Muscle of leg (tissue), 11 donors: ENCODE measurements around the gene TOMM20. TPM values are rescaled to one million over a fixed set of nuclear protein-coding genes. Genes with fewer than 3 reads are reported as not detected.
"Not testable (repeated sequence)": the region's sequence is repeated elsewhere in the genome, so short reads cannot be mapped to it uniquely, and the experiment has no call there.

Source experiments
- DNase-seq: peaks from one replicate; pipeline ENCODE4 v3.0.0; 2013
- H3K27ac ChIP-seq: one replicate; pipeline ENCODE4 v1.5.1; 2013; ENCODE audit warnings: mild to moderate bottlenecking, low read length, control low read depth
- H3K27me3 ChIP-seq: one replicate; pipeline ENCODE4 v1.6.1; 2013; ENCODE audit warnings: low read length; ENCODE audit not compliant: control insufficient read depth, insufficient read depth
- H3K36me3 ChIP-seq: one replicate; pipeline ENCODE4 v1.6.1; 2013; ENCODE audit warnings: low read length; ENCODE audit not compliant: control insufficient read depth, insufficient read depth
- H3K4me1 ChIP-seq: one replicate; pipeline ENCODE4 v1.6.1; 2013; ENCODE audit warnings: low read length; ENCODE audit not compliant: control insufficient read depth, insufficient read depth
- H3K4me3 ChIP-seq: one replicate; pipeline ENCODE4 v1.5.1; 2013; ENCODE audit warnings: low read length, control low read depth
- H3K9me3 ChIP-seq: replicated peaks from 2 replicates; pipeline ENCODE4 v1.6.1; 2013; ENCODE audit warnings: low read depth, low read length; ENCODE audit not compliant: control insufficient read depth
- WGBS: methylation state at CpG from one replicate; pipeline ENCODE4 v1.1.5; 2013; ENCODE audit warnings: missing lambda C conversion rate; ENCODE audit not compliant: insufficient coverage; 5-methylcytosine and 5-hydroxymethylcytosine counted together
- polyA plus RNA-seq, 8 donors: library from polyadenylated mRNA; unstranded; fragments of 120-200 nt; gene quantifications; one replicate each; pipeline versions ENCODE4 v1.2.1 to v1.2.3, GENCODE V29; 2013; ENCODE audit warnings: inconsistent platforms in 1 of 8, low replicate concordance in 1 of 8; ENCODE audit not compliant: insufficient read length in 8 of 8, insufficient read depth in 1 of 8
- total RNA-seq: library from RNA; stranded (reverse); fragments of 120-200 nt; gene quantifications from one replicate; pipeline ENCODE4 v1.2.4, GENCODE V29; 2013

Gene TOMM20
- total and polyA plus RNA-seq, 9 donors = 83.3 to 165 (median 153) TPM

DNA sequence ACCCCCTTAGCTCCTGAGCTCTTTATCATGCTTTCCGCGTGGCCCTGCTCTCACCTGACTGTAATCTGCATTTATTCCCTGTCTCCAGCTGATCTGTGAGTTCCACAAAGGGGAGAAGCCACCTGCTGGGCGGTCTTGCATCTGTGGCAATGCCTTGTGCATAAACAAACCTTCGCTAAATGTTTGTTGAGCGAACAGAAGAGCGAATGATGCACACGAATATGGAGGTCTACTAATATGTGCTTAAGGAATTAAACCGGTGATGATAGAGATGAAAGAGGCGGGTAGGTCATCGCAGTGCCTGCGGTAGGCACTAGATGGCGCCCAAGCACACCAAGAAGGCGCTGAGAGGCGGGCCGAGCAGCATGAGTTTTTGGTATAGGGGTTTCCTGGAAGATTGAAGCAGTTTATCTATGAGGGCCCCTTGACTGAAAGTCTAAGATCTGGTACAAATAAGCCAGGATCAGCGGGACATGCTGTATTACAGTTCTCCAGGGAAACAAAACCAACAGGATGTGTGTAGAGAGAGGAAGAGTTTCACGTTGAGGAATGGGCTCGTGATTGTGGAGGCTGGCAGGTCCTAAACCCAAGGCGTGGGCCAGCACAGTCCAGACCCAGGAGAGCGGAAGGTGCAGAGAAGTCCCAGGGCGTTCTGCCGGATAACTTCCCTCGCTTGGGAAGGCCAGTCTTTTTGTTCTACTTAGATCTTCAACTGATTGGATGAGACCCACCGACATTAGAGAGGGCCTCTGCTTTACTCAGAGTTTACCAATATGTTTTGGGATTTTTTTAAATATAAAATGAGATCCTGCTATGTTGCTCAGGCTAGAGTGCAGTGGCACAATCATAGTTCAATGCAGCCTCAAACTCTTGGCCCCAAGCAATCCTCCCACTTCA is 34.7 kb downstream of the TOMM20 start:
- H3K36me3 ChIP-seq = no peaks in the 10 kb centered on the region
- no peak overlapping the region for H3K4me3 ChIP-seq
- 23% methylated on average over 20 of the region's 24 CpGs for WGBS
- H3K9me3 ChIP-seq = no peaks in the 10 kb centered on the region
- peak; percentile 72 for DNase-seq
- no peaks in the 10 kb centered on the region for H3K27me3 ChIP-seq
- H3K27ac ChIP-seq = no peak overlapping the region
- H3K4me1 ChIP-seq = peaks cover 23% of the 10 kb centered on the region

GRCh38 chr1:235093013-235093695 is 35.5 kb downstream of the TOMM20 start:
- H3K36me3 ChIP-seq = no peaks in the 10 kb centered on the region
- WGBS = 26% methylated on average over 16 of the region's 27 CpGs
- H3K9me3 ChIP-seq = no peaks in the 10 kb centered on the region
- H3K4me1 ChIP-seq = peaks cover 23% of the 10 kb centered on the region
- no peaks in the 10 kb centered on the region for H3K27me3 ChIP-seq
- no peak overlapping the region for H3K27ac ChIP-seq
- DNase-seq = peak; percentile 86
- H3K4me3 ChIP-seq = no peak overlapping the region

DNA sequence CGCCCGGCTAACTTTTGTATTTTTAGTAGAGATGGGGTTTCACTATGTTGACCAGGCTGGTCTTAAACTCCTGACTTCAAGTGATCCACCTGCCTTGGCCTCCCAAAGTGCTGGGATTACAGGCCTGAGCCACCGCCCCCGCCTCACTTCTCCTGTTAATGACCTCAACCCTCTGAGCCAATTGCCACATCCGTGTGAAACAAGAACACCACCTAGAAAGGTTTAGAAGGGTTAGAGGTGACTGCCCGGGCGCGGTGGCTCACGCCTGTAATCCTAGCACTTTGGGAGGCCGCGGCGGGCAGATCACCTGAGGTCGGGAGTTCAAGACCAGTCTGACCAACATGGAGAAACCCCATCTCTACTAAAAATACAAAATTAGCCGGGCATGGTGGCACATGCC is 36.2 kb downstream of the TOMM20 start:
- not testable (repeated sequence) for H3K4me3 ChIP-seq, H3K9me3 ChIP-seq, DNase-seq, H3K27me3 ChIP-seq, H3K27ac ChIP-seq, H3K36me3 ChIP-seq
- peaks cover 23% of the 10 kb centered on the region for H3K4me1 ChIP-seq
- WGBS = 83% methylated on average over 3 of the region's 14 CpGs

- WGBS = no CpG with 5 or more reads among the region's 8 CpGs
- DNase-seq, H3K9me3 ChIP-seq, H3K27me3 ChIP-seq, H3K4me3 ChIP-seq, H3K27ac ChIP-seq, H3K36me3 ChIP-seq: not testable (repeated sequence)
- H3K4me1 ChIP-seq = peaks cover 23% of the 10 kb centered on the region
Observed at GRCh38 chr1:235092045-235092406, 36.6 kb downstream of the TOMM20 start.

- H3K36me3 ChIP-seq, H3K9me3 ChIP-seq, DNase-seq, H3K4me3 ChIP-seq, H3K27ac ChIP-seq, H3K27me3 ChIP-seq: not testable (repeated sequence)
- H3K4me1 ChIP-seq = peaks cover 23% of the 10 kb centered on the region
- WGBS = 89% methylated on average over 14 of the region's 20 CpGs
Observed at GRCh38 chr1:235091319-235092044, 37.2 kb downstream of the TOMM20 start.

DNA sequence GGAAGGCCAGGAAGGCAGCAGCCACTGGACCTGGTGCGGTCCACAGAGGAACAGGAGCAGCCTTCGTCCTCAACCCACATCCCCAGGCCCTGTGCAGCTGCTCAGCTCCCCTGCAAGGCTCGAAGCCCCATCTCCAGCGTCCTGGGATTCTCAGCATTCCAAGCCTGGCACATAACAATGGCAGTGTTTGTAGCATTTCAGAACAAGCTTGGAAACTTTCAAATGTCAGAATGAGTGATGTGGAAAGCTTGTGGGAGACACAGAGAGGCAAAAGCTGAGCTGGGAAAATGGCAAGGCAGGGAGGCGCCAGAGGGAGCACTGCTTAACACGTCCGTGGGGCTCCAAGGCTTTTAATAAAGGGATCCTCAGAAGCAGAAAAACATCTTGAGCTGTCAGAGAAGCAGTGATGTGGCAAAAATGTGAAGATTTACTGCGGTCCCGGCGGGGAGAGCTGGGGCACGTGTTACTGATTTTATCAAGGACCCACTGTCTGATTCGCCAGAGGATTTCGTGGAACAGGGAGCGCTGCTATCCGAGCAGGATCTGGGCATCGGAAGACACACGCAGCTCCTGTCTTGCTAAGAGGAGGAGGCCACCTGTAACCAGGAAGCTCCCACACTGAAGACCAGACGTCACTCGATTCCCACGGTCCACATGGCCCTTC is 38.1 kb downstream of the TOMM20 start:
- peak; percentile 70 for DNase-seq
- no peaks in the 10 kb centered on the region for H3K9me3 ChIP-seq
- WGBS = 51% methylated on average over 20 of the region's 20 CpGs
- no peaks in the 10 kb centered on the region for H3K36me3 ChIP-seq
- H3K27me3 ChIP-seq = no peaks in the 10 kb centered on the region
- peaks cover 23% of the 10 kb centered on the region for H3K4me1 ChIP-seq
- H3K27ac ChIP-seq = peak overlapping the region; percentile 71
- no peak overlapping the region for H3K4me3 ChIP-seq

GRCh38 chr1:235088907-235089306 is 39.7 kb downstream of the TOMM20 start:
- H3K4me1 ChIP-seq = peaks cover 26% of the 10 kb centered on the region
- H3K9me3 ChIP-seq = no peaks in the 10 kb centered on the region
- WGBS = 64% methylated on average over 6 of the region's 7 CpGs
- no peaks in the 10 kb centered on the region for H3K36me3 ChIP-seq
- H3K4me3 ChIP-seq = no peak overlapping the region
- no peak for DNase-seq
- no peaks in the 10 kb centered on the region for H3K27me3 ChIP-seq
- H3K27ac ChIP-seq = no peak overlapping the region

DNA sequence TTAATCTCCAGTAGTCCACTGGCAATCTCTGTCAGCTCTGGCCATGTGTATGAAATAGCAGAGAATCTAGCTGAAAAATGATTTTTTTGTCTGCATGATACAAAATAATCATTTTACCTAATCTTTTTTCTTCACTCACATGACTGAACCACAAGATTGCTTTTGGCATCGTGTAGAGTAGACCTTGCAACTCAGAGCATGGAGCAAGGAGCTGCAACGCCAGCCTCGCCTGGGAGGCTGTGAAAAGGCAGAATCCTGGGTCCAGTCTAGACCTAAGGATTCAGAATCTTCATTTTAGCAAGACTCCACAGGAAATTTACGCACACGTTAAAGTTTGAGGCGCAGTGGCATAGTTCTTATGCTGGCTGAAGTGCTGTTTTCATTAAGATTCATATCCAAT is 40.2 kb downstream of the TOMM20 start:
- Histone ChIP-seq H3K9me3 (no peaks in the 10 kb centered on the region), H3K4me3 (no peak overlapping the region), H3K27ac (no peak overlapping the region), H3K4me1 (peaks cover 27% of the 10 kb centered on the region), H3K36me3 (no peaks in the 10 kb centered on the region), H3K27me3 (no peaks in the 10 kb centered on the region)
- DNase-seq = no peak
- 94% methylated on average over 3 of the region's 6 CpGs for WGBS

DNA sequence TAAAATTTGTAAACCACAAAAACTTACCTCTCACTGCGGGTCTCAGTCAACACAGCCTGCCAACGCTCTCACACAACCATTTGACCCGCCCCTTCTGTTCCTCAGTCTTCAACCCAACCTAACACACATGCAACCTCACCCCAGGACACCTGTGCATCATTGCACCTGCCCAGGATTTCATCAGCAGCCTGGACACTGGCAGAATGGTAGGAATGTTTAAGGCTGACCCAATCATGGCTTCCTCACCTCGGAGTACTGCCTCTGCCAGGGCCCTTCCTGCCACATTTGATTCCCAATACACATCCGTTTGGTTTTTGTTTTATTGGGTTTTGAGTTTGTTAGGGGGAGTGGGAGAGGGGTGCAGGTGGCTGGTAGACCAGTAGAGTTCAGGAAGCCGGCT is 40.7 kb downstream of the TOMM20 start:
- peaks cover 27% of the 10 kb centered on the region for H3K4me1 ChIP-seq
- 94% methylated on average over 3 of the region's 6 CpGs for WGBS
- DNase-seq = no peak
- no peaks in the 10 kb centered on the region for H3K27me3 ChIP-seq
- H3K36me3 ChIP-seq = no peaks in the 10 kb centered on the region
- H3K4me3 ChIP-seq = no peak overlapping the region
- H3K9me3 ChIP-seq = no peaks in the 10 kb centered on the region
- H3K27ac ChIP-seq = no peak overlapping the region
